ENCODE measurements around the gene LST1.

The LST1 gene

DNA sequence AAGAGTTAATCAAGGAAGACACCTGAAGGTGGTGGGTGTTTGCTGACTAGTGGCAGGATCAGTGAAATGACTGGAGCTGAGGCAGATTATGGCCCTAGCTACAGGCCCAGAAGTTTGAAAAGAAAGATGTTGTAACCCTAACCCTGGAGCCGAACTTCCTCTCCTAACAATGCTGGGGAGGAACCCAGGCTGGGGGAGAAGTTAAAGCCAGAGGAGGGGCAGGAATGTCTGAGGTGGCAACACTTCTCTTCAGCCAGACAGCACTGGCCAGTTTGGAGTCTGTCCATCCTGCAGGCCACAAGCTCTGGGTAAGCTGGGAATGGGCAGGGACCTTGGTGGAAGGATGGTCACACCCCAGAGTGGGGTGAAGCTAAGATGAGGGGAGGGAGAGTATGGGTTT is at the start of gene LST1:
Gene LST1 (plus strand): TSS at position 270 of the 400 bp plus-strand sequence. CDS start 1,023 bp downstream, outside the sequence.
- peak; percentile 77 for DNase-seq (ENCODE audit: low spot score)

DNA sequence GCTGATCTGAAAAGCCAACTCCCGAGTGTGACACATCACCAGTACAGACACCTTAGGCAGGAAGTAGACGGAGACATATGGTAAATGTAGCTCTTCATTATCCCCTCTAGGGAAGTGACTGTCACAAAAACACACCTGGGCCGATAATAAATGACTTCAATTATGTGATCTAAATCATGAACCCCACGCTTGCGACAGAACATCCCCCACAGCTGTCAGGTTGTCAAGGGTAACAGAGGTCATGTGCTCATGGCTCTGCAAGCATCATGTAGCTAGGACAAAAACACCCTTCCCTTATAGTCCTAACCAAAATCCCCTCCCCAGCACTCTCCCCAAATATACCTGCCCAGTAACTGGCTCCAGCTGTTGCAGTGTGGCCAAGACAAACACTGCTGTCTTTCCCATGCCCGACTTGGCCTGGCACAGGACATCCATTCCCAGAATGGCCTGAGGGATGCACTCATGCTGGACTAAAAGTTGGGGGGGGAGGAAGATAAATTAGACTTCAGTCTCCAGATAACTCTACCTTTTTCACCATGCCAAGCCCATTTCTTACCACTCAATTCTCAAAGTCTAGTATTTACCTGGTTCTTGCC is 47.2 kb upstream of the LST1 start:
- no peak for DNase-seq (ENCODE audit: low spot score)

GRCh38 chr6:31540640-31541039 is 45.4 kb upstream of the LST1 start:
- no peak for DNase-seq (ENCODE audit: low spot score)

- DNase-seq (ENCODE audit: low spot score) = no peak
These were observed 44.9 kb upstream of the LST1 start for GRCh38 chr6:31541059-31541657.

- peak; percentile 98 for DNase-seq (ENCODE audit: low spot score)
These were observed 44.2 kb upstream of the LST1 start, which contains the start of gene DDX39B for GRCh38 chr6:31541658-31542521. Gene DDX39B (minus strand): TSS chr6:31542003. CDS start chr6:31540532, 1,471 bp downstream.

DNA sequence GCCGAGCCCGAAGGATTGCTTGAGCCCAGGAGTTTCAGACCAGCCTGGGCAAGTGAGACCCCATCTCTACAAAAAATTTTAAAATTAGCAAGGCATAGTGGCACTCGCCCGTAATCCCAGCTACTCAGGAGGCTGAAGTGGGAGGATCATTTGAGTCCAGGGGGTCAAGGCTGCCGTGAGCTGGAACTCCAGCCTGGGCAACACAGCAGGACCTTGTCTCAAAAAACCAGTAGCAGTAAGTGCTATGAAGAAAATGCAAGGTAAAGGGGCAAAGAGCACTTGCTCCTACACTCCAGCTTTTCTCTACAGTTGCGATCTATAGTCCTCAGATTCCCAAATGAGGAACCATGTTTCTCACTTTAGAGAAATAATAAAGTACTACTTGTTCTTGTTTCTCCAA is 42.4 kb upstream of the LST1 start:
- no peak for DNase-seq (ENCODE audit: low spot score)

GRCh38 chr6:31544676-31545075 is 41.4 kb upstream of the LST1 start:
- no peak for DNase-seq (ENCODE audit: low spot score)

- DNase-seq (ENCODE audit: low spot score) = no peak
These were observed 40.8 kb upstream of the LST1 start for GRCh38 chr6:31545291-31545690.

- DNase-seq (ENCODE audit: low spot score) = peak; percentile 96
These were observed 39.6 kb upstream of the LST1 start, which contains the start of gene ATP6V1G2 for GRCh38 chr6:31546339-31546957. Gene ATP6V1G2 (minus strand): TSS chr6:31546608. CDS start chr6:31546559, 49 bp downstream.

- peak; percentile 97 for DNase-seq (ENCODE audit: low spot score)
These were observed 38.9 kb upstream of the LST1 start, which contains the start of gene NFKBIL1 for GRCh38 chr6:31546958-31547726. Gene NFKBIL1 (plus strand): TSS chr6:31547608. CDS start chr6:31547695, 87 bp downstream.

- no peak for DNase-seq (ENCODE audit: low spot score)
These were observed 38.1 kb upstream of the LST1 start for GRCh38 chr6:31547727-31548543.

DNA sequence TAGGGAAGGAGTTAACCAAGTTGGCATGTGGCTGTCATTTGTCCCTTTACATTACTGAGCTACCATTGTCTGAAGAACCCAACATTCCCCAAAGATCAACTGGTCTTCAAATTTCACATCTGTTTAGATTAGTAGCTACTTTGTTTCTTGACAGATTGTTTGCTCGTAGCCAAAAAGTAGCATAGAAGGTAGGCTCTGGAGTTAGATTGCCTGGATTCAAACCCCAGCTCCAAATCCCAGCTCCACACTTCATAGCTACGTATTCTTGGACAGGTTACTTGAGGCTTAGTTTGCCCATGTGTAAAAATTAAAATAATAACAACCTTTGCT is 37.6 kb upstream of the LST1 start:
- DNase-seq (ENCODE audit: low spot score) = no peak

DNA sequence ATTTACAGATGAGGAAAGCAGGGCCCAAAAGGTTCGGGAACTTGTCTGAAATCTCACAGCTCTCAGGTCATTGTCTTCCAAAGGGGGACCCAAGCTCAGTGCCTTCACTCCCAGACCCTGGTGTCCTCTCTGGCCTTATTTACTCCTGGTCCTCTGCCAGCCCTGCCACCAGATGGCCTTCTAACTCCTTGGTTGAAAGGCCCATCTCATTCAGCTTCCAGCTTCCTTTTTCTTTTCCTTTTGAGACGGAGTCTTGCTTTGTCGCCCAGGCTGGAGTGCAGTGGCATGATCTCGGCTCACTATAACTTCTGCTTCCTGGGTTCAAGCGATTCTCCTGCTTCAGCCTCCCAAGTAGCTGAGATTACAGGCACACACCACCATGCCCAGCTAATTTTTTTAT is 34.7 kb upstream of the LST1 start:
- DNase-seq (ENCODE audit: low spot score) = peak; percentile 77

DNA sequence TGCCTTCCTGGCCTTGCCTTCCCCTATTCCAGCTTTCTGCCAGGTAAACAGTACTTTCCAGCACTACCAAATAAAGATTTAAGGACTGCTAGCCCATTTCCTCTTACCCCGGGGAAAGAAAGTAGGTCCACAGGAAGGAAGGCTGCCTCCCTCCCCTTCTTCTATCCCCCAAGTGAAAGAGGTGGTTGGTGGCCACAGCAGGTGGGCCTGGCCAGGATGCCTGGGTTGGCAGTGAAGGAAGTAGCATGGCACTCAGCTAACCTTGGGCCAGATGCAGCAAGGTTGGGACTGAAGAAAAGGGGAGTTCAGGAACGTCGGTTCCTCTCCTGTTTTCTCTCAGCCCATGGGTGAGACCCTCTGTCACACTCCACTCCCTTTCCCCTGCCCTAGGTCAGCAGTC is 29.8 kb upstream of the LST1 start:
- no peak for DNase-seq (ENCODE audit: low spot score)

DNA sequence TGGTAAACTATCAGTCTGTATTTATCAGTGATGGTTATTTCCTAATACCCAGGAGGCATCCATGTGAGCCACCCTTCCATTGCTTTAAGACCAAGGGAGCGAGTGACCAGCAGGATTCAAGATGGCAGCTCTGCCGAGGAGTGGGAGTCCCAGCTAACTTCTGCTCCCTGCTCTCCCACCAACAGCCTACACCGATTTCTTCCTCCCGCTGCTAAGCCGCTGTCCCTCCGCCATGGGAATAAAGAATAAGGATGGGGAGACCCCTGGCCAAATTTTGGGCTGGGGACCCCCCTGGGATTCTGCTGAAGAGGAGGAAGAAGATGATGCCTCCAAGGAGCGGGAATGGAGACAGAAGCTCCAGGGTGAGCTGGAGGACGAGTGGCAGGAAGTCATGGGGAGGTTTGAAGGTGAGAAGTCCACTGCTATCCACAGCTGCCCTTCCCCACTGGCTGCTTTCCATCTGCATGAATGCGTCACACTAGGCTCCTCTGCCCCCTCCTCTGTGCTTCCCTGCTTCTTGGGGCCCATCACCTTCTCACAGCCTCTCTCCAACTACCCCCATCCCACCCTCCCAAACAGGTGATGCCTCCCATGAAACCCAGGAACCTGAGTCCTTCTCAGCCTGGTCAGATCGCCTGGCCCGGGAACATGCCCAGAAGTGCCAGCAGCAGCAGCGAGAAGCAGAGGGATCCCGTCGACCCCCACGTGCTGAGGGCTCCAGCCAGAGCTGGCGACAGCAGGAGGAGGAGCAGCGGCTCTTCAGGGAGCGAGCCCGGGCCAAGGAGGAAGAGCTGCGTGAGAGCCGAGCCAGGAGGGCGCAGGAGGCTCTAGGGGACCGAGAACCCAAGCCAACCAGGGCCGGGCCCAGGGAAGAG is 28.4 kb upstream of the LST1 start:
- DNase-seq (ENCODE audit: low spot score) = no peak

DNA sequence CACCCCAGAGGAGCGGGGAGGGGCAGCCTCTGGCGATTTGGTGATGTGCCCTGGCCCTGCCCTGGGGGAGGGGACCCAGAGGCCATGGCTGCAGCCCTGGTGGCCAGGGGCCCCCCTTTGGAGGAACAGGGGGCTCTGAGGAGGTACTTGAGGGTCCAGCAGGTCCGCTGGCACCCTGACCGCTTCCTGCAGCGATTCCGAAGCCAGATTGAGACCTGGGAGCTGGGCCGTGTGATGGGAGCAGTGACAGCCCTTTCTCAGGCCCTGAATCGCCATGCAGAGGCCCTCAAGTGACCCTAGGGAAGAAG is 27.8 kb upstream of the LST1 start:
- no peak for DNase-seq (ENCODE audit: low spot score)

GRCh38 chr6:31558631-31559500 is 27.2 kb upstream of the LST1 start:
- peak; percentile 72 for DNase-seq (ENCODE audit: low spot score)

- no peak for DNase-seq (ENCODE audit: low spot score)
These were observed 26.5 kb upstream of the LST1 start for GRCh38 chr6:31559606-31559957.
